ENCODE measurements around the gene COX11. TPM values are rescaled to one million over a fixed set of nuclear protein-coding genes. Genes with fewer than 3 reads are reported as not detected.

COX11 gene
- 10 to 100 TPM; 17.8 to 34.4 (median 32.7) TPM for polyA plus RNA-seq

- WGBS, 3 donors = 0% methylated on average over 57 of the region's 57 CpGs
- no peak within 1 kb of the TSS for H3K27ac ChIP-seq (ENCODE audit: low read depth, low read length)
These were observed at the start of gene COX11, which contains the start of gene STXBP4 for GRCh38 chr17:54968262-54968987. Gene COX11, minus strand, starts transcription at chr17:54968654. Its CDS starts 8 bp downstream, at chr17:54968646. Gene STXBP4, plus strand, starts transcription at chr17:54968765. Its CDS starts 17,455 bp downstream, at chr17:54986220.

GRCh38 chr17:55005520-55005919, 37.1 kb upstream of the COX11 start:
- H3K27ac ChIP-seq (ENCODE audit: low read depth, low read length) = no peak overlapping the region

GRCh38 chr17:55004484-55004883, 36.0 kb upstream of the COX11 start:
- H3K27ac ChIP-seq (ENCODE audit: low read depth, low read length) = no peak overlapping the region
- 81 to 86% (median 83%) methylated on average over 5 of the region's 5 CpGs for WGBS, 3 donors

More at GRCh38 chr17:55005520-55005919, 37.1 kb upstream of the COX11 start:
- 86 to 95% (median 92%) methylated on average over 1 of the region's 1 CpG for WGBS, 3 donors

- no peak overlapping the region for H3K27ac ChIP-seq (ENCODE audit: low read depth, low read length)
These were observed 34.0 kb upstream of the COX11 start for GRCh38 chr17:55002458-55002857.

GRCh38 chr17:54996441-54996840, 28.0 kb upstream of the COX11 start:
- no peak overlapping the region for H3K27ac ChIP-seq (ENCODE audit: low read depth, low read length)
- 88 to 97% (median 90%) methylated on average over 1 of the region's 1 CpG for WGBS, 3 donors

GRCh38 chr17:54992797-54993639, 24.6 kb upstream of the COX11 start:
- WGBS, 3 donors = 77 to 87% (median 85%) methylated on average over 8 of the region's 8 CpGs
- H3K27ac ChIP-seq (ENCODE audit: low read depth, low read length) = no peak overlapping the region

GRCh38 chr17:54991567-54991966, 23.1 kb upstream of the COX11 start:
- 84 to 93% (median 90%) methylated on average over 1 of the region's 1 CpG for WGBS, 3 donors
- H3K27ac ChIP-seq (ENCODE audit: low read depth, low read length) = no peak overlapping the region

- WGBS, 3 donors = 95 to 98% (median 97%) methylated on average over 4 of the region's 4 CpGs
These were observed 21.7 kb upstream of the COX11 start for GRCh38 chr17:54990118-54990517.

GRCh38 chr17:54985476-54985875, 17.0 kb upstream of the COX11 start:
- H3K27ac ChIP-seq (ENCODE audit: low read depth, low read length) = no peak overlapping the region
- 59 to 92% (median 68%) methylated on average over 1 of the region's 1 CpG for WGBS, 3 donors

More at GRCh38 chr17:54990118-54990517, 21.7 kb upstream of the COX11 start:
- no peak overlapping the region for H3K27ac ChIP-seq (ENCODE audit: low read depth, low read length)

GRCh38 chr17:54983260-54983659, 14.8 kb upstream of the COX11 start:
- H3K27ac ChIP-seq (ENCODE audit: low read depth, low read length) = no peak overlapping the region

- H3K27ac ChIP-seq (ENCODE audit: low read depth, low read length) = no peak overlapping the region
These were observed 13.9 kb upstream of the COX11 start for GRCh38 chr17:54982399-54982798.

- H3K27ac ChIP-seq (ENCODE audit: low read depth, low read length) = no peak overlapping the region
- WGBS, 3 donors = 57 to 94% (median 65%) methylated on average over 3 of the region's 3 CpGs
These were observed 11.9 kb upstream of the COX11 start for GRCh38 chr17:54980375-54980774.

- H3K27ac ChIP-seq (ENCODE audit: low read depth, low read length) = no peak overlapping the region
These were observed 11.2 kb upstream of the COX11 start for GRCh38 chr17:54979657-54980056.

GRCh38 chr17:54977744-54978143, 9.3 kb upstream of the COX11 start:
- 84 to 94% (median 93%) methylated on average over 2 of the region's 2 CpGs for WGBS, 3 donors
- no peak overlapping the region for H3K27ac ChIP-seq (ENCODE audit: low read depth, low read length)

- H3K27ac ChIP-seq (ENCODE audit: low read depth, low read length) = no peak overlapping the region
- WGBS, 3 donors = 85 to 90% (median 89%) methylated on average over 3 of the region's 3 CpGs
These were observed 7.9 kb upstream of the COX11 start for GRCh38 chr17:54976316-54976715.

GRCh38 chr17:54974759-54975158, 6.3 kb upstream of the COX11 start:
- 84 to 97% (median 90%) methylated on average over 3 of the region's 3 CpGs for WGBS, 3 donors
- H3K27ac ChIP-seq (ENCODE audit: low read depth, low read length) = no peak overlapping the region

- WGBS, 3 donors = 76 to 78% (median 76%) methylated on average over 3 of the region's 3 CpGs
- H3K27ac ChIP-seq (ENCODE audit: low read depth, low read length) = no peak overlapping the region
These were observed 4.1 kb upstream of the COX11 start for GRCh38 chr17:54972406-54973138.

GRCh38 chr17:54971901-54972300, 3.4 kb upstream of the COX11 start:
- whole genome bisulfite sequencing, 3 donors = 82 to 92% (median 92%) methylated on average over 3 of the region's 3 CpGs
- H3K27ac ChIP-seq (ENCODE audit: low read depth, low read length) = no peak overlapping the region

GRCh38 chr17:54971147-54971546, 2.7 kb upstream of the COX11 start:
- no peak overlapping the region for H3K27ac ChIP-seq (ENCODE audit: low read depth, low read length)

Data from adipose tissue (tissue), 3 donors.